Stimulated activated CD4-positive, alpha-beta T cell treated with anti-CD3 and anti-CD28 coated beads, Interleukin-4, amount 100 ng/mL, for 4 hours (primary cell): ENCODE data around the gene ADCY2.

ENCODE experiments used
- DNase-seq, 2 experiments: peaks; one replicate each; pipeline ENCODE4 v3.0.0-alpha.2; 2020

ADCY2 gene

GRCh38 chr5:7608772-7609171 is 212.8 kb downstream of the ADCY2 start:
- DNase-seq, result no peak

- DNase-seq, result no peak
Observed at GRCh38 chr5:7609726-7610125, 213.8 kb downstream of the ADCY2 start.

DNA sequence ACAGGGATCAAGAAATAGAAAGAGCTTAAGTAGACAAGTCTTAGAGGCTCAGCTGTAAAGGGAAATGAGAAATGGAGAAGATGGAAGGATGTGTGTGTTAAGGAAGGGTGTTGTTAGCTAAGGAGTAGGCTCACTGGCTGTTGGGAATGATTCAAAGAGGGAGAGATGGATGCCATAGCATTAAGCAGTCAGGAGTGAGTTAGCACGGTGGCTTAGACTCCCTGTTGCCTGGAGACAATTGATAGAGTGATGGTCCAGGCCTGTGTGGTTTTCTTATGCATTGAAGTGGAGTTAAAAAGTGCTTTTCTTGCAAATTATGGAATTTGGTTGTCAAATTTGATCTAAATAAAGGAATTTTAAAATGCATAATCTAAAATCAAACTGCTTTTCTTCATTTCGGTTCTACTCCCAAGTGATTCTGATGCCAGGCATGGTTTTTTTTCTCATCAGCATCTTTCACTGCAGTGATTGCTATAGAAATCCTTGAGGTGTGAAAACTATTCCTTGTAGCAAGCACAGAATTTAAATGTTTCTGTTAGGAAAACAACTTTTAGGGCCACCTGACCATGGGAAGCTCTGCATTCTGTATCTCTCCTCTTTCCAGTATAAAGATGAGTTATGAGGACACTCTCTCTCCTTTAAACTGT is 214.7 kb downstream of the ADCY2 start:
- DNase-seq, result no peak

DNA sequence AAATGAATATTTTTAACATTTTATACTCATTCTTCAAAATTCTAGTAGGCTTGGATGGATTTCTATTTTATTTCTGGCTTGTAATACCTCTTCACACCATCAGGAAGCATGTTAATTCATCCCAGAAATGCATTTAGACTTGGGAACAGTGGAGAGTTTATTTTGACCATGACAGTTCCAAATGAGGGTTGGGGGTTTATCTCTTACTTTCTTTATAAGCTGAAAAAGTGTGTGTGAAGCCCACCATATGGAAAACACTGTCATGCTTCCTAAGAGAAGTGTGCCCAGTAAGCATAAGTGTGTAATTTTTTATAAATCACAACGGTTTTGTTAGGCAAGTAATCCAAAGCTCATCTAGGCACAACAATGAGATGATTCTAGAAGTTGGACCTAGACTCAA is 215.6 kb downstream of the ADCY2 start:
- no peak for DNase-seq

DNA sequence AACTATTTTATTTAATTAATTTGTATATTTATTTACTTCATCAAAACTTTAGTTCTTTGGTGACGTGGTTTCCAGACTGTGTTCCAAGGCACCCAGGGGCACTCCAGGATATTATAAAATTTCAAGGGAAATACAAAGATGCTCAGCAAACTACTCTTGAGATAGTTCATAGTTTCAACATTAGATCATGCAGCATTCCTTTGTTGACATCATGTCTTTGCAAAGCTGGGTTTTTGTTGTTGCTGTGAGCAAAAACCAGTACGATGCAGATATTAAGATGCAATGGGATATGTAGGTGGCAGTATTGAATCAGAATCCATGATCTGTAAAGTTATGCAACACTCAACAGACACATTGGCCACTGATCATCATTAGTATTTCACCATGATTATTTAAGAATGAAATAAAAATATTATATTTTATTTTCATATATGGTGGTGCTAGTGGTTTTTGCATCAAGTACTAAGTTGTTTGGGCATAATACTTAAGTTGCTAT is 219.7 kb downstream of the ADCY2 start:
- DNase-seq, result no peak

GRCh38 chr5:7616897-7617296 is 221.0 kb downstream of the ADCY2 start:
- no peak for DNase-seq

DNA sequence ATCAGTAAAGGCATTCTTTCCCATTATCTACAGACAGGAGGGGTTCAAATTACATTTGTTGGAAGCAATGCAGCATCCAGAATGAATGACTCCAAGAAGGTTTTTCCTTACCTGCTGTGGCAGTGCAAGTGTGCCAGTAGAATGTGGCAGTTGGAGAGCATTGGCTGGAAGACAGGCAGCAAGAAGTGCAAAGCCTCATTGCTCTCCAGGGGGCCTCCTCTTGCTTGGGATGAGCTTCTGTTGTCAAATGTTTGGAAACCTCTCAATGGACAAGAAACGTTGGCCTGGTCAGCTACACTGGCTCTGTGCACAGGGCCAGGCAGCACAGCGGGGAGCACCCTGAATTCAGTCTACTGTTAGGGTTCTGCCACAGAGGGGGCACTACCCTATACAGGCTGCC is 226.6 kb downstream of the ADCY2 start:
- DNase-seq, result no peak

DNA sequence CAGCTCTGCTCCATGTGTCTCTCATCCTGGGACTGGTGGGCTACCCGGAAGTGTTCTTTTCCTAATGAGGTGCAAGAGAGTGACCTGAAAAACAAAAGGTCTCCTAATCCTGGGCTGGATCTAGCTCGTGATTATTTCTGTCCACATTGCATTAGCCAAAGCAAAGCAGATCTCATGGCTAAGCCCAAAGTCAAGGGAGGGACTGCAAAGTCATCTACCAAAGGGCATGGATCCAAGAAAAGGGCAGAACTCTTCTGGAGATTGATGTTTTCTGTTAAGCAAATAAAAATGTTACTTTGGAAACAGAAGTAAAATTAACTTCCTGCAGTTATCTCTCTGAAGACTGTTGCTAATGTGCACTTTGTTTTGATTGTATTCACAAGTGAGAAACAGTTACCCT is 229.8 kb downstream of the ADCY2 start:
- no peak for DNase-seq

- DNase-seq, result no peak
Observed at GRCh38 chr5:7628248-7628647, 232.3 kb downstream of the ADCY2 start.

DNA sequence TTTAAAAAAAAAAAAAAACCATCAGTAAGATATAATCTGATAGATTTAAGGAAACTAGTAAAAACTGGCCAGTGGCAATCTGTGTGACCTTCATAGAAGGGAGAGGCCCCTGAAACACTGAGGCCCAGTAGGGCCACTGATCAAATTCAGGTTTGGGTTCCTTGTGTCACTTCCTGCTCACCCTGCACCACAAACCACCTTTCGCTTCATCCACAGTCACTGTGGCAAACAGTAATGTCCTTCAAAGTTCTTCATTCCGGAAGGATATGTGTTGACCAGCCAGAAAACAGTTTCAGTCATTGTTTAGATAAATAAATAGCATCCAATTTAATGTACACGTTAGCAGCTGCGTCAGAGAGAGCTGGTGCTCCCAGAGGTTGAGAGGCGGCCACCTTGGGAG is 232.9 kb downstream of the ADCY2 start:
- DNase-seq, result no peak

- DNase-seq, result no peak
Observed at GRCh38 chr5:7629561-7629960, 233.6 kb downstream of the ADCY2 start.

GRCh38 chr5:7634837-7635236 is 238.9 kb downstream of the ADCY2 start:
- no peak for DNase-seq

- DNase-seq, result no peak
Observed at GRCh38 chr5:7638456-7638855, 242.5 kb downstream of the ADCY2 start.

DNA sequence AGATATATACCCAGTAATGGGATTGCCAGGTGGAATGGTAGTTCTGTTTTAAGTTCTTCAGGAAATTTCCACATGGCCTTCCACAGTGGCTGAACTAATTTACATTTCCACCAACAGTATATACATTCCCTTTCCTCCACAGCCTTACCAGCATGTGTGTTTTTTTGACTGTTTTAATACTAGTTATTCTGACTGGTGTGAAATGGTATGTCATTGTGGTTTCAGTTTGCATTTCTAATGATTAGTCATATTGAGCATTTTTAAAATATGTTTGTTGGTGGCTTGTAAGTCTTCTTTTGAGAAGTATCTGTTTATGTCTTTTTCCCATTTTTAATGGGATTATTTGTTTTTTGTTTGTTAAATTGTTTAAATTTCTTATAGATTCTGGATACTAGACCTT is 246.1 kb downstream of the ADCY2 start:
- no peak for DNase-seq

DNA sequence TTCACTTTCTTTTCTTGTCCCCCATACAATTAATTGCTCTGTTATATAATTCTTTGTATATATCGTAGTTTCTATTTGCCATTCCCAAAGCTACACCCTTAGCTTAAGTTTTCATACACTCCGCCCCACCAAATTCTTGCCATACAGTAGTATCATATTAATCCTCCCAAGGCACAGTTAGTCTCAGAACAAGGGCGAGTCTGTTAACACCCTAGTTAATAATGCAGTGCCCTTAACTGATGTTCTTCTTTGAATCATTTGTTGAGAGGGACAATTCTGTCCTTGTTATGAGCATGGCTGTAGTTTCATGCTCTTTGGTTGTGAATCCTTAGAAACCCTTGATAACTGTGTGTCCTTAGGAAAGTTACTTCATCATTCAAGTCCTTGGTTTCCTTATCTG is 248.8 kb downstream of the ADCY2 start:
- DNase-seq, result no peak

DNA sequence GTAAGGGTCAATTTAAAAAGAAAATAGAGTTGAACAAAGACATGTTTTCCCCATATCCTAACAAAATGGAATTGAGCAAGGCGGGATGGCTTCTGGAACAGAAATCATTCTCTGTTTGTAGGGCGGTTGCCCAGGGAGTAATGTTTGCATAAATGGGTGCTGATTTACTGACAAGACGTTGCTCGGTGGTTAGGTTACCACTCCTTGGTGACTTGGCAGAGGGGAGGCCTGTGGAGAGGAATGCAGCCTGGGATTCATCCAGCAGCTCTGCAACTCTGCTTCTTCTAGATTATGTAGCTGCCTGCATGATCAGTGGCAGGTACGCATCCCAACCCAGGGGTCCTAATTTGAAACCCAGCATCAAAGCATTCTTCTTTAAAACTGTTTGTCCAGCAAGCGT is 254.8 kb downstream of the ADCY2 start:
- DNase-seq, result no peak

DNA sequence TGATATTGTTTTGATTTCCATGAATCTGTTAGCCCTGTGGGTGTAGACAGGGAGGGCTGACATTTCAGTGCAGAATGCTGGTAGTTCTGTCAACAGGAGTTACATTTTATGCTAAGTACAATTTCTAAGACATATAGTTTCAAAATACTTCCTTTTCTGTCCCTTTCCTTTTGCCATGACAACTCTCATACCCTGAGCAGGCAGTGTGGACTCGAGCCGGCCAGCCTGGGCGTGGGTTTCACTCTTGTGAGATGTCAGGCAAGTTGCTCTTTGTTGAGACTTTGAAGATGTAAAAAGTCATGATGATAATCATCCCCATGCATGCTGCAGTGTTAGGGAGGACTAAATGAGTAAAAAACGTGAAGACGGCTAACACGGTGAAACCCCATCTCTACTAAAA is 257.1 kb downstream of the ADCY2 start:
- no peak for DNase-seq

GRCh38 chr5:7657153-7657552 is 261.2 kb downstream of the ADCY2 start:
- DNase-seq, result no peak

DNA sequence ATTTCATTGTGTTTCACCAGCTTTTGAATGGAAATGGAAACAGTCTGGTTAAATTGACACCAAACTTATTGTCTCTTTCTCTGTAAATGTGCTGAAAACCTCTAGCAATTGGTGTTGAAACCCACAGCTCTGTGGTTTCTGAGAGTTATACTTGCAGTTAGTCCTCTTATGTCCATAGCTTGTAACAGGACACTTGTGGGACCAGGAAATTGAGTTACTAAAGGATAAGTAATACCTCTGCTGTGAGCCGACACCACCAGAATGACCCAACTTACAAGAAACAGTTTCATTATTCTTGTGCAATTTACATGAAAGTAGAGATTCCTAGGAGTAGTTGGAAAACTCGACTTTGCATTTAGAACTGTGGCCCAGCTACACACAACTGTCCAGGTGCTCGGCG is 263.5 kb downstream of the ADCY2 start:
- no peak for DNase-seq

- no peak for DNase-seq
Observed at GRCh38 chr5:7662289-7662688, 266.4 kb downstream of the ADCY2 start.

DNA sequence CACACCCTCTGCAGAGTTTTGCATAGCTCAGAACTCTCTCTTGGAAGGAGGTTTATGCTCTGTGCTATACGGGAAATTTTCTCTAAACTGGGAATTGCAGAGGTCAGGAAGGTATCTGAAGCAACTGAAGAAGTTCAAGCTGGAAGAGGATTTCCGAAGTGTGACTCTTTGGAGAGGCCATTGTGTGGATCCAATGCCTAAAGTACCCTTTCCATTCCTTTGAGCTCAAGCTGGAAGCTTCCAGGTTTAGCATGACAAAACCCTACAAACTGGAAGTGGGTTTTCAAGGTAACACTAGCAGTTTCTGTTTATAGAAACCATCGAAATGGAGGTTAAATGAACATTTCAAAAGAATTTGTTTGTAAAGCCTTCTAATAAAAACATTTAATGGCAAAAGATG is 267.9 kb downstream of the ADCY2 start:
- no peak for DNase-seq

DNA sequence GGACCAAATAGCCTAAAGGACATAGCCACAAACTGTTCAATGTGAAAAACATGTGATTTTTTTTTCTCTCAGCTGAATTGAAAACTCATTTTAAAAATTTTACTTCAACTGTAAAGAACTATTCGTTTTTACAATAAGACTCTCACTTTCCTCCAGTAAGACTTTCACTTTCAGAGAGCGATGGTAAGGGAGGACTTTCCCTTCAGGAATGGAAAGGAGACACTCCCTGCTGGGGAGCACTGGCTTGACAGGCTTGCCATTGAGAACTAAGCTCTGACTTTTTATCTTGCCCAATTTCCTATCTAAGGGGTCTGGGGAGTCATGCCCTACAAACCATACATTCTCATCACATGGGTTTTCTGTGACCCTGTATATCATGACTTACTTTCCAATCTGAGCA is 268.3 kb downstream of the ADCY2 start:
- DNase-seq, result no peak

GRCh38 chr5:7667216-7667767 is 271.4 kb downstream of the ADCY2 start:
- no peak for DNase-seq

GRCh38 chr5:7668161-7668560 is 272.2 kb downstream of the ADCY2 start:
- no peak for DNase-seq

DNA sequence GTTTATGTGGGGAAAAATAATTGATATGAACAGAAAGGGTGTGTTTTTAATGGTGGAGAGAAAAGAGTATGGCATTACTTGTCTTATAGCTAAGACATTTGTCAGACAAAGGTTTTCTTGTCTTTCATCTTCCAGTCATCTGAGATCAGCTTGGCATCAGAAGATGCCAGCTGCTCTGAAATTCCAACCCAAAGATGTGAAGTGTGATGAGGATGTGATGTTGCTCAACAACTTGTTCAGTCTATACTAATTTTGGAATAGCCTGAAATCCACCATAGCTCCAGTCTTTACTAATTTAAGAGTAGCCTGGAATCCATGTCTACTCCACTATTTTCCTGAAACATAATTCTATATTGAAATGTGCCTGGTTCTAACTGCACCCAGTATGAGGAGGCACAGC is 272.7 kb downstream of the ADCY2 start:
- DNase-seq, result no peak
